Cardiac muscle cell (in vitro differentiated cells and primary cell): ENCODE measurements around the gene ALDH3A1. TPM values are rescaled to one million over a fixed set of nuclear protein-coding genes. Genes with fewer than 3 reads are reported as not detected.

Source experiments
- DNase-seq, 2 donors: peaks; one replicate each; pipeline versions ENCODE4 v3.0.0 to v3.0.0-alpha.2; 2010 to 2017; ENCODE audit warnings: low read depth in 1 of 2, low spot score in 1 of 2
- H3K27ac ChIP-seq: fragments of 200-600 bp; sonication (generic); 2 replicates; pipeline ENCODE4 v1.5.1; 2016
- H3K27me3 ChIP-seq: fragments of 200-600 bp; sonication (generic); 2 replicates; pipeline ENCODE4 v1.6.0; 2016; ENCODE audit warnings: control low read depth
- H3K36me3 ChIP-seq: fragments of 200-600 bp; sonication (generic); 2 replicates; pipeline ENCODE4 v1.5.1; 2016; ENCODE audit warnings: control low read depth
- H3K4me1 ChIP-seq: fragments of 200-600 bp; sonication (generic); 2 replicates; pipeline ENCODE4 v1.8.1; 2017; ENCODE audit warnings: low read depth, mild to moderate bottlenecking, mixed run types
- H3K4me3 ChIP-seq: fragments of 200-600 bp; sonication (generic); 2 replicates; pipeline ENCODE4 v1.5.1; 2016; ENCODE audit warnings: mild to moderate bottlenecking
- H3K9me3 ChIP-seq: fragments of 200-600 bp; sonication (generic); 2 replicates; pipeline ENCODE4 v1.5.1; 2017; ENCODE audit warnings: low read depth, mild to moderate bottlenecking, control low read depth
- CTCF ChIP-seq: IDR thresholded peaks from 2 replicates; pipeline ENCODE4 v1.5.1; 2012; ENCODE audit warnings: low read depth, mild to moderate bottlenecking, low read length
- polyA plus RNA-seq: library from polyadenylated mRNA; unstranded; fragments of >200 nt; fragmentation: Nextera tagmentation; extraction: Ambion mirVana; gene quantifications from 2 replicates; pipeline ENCODE4 v1.2.1, GENCODE V29; 2016
- total RNA-seq: library from RNA; depleted of rRNA; stranded (reverse); fragments of >200 nt; gene quantifications from 2 replicates; pipeline ENCODE4 v1.2.3, GENCODE V29; 2016

Gene ALDH3A1
- total and polyA plus RNA-seq, 2 experiments from 2014 or later: not detected

- H3K36me3 ChIP-seq: no peaks in the 10 kb centered on the region
- no peak overlapping the region for H3K27ac ChIP-seq
- H3K4me3 ChIP-seq: no peak overlapping the region
- no peak for DNase-seq
- H3K27me3 ChIP-seq: peaks cover 3% of the 10 kb centered on the region
- no peaks in the 10 kb centered on the region for H3K4me1 ChIP-seq
- TF ChIP-seq CTCF: no peak
- H3K9me3 ChIP-seq: no peaks in the 10 kb centered on the region
These were observed 6.2 kb downstream of the ALDH3A1 start for GRCh38 chr17:19741832-19742457.

- H3K27ac ChIP-seq: no peak overlapping the region
- H3K9me3 ChIP-seq: no peaks in the 10 kb centered on the region
- H3K4me1 ChIP-seq: no peaks in the 10 kb centered on the region
- no peaks in the 10 kb centered on the region for H3K36me3 ChIP-seq
- H3K27me3 ChIP-seq: peaks cover 3% of the 10 kb centered on the region
- no peak for DNase-seq
- no peak overlapping the region for H3K4me3 ChIP-seq
- TF ChIP-seq CTCF: no peak
These were observed 7.2 kb downstream of the ALDH3A1 start for GRCh38 chr17:19740933-19741332.

- Histone ChIP-seq H3K4me3 (no peak overlapping the region), H3K27ac (no peak overlapping the region), H3K4me1 (no peaks in the 10 kb centered on the region), H3K36me3 (no peaks in the 10 kb centered on the region), H3K27me3 (no peaks in the 10 kb centered on the region), H3K9me3 (no peaks in the 10 kb centered on the region)
- TF ChIP-seq CTCF: no peak
- no peak for DNase-seq
These were observed 8.6 kb downstream of the ALDH3A1 start for GRCh38 chr17:19739241-19740201.

DNA sequence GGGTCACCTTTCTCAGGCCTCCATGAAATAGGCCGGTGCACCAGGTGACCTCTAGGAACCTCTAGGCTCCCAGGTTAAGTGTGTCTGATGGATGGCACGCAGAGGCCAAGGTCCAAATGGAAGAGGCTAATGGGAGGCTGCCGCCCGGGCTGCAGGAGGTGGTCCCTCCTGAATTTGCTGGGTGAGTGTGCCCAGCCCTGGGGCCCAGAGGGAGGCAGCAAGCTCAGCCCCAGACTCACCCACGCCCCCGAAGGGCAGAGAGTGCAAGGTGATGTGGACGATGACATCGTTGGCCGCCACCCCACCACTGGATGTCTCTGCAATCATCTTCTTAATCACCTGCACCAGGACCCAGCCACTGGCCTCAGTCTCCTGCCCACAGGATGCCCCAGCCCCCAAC is 9.3 kb downstream of the ALDH3A1 start:
- no peak overlapping the region for H3K4me3 ChIP-seq
- no peaks in the 10 kb centered on the region for H3K9me3 ChIP-seq
- no peak for DNase-seq
- no peaks in the 10 kb centered on the region for H3K36me3 ChIP-seq
- no peak overlapping the region for H3K27ac ChIP-seq
- TF ChIP-seq CTCF: no peak
- no peaks in the 10 kb centered on the region for H3K27me3 ChIP-seq
- no peaks in the 10 kb centered on the region for H3K4me1 ChIP-seq

GRCh38 chr17:19738073-19738449 is 10.0 kb downstream of the ALDH3A1 start:
- no peaks in the 10 kb centered on the region for H3K9me3 ChIP-seq
- no peak for DNase-seq
- no peaks in the 10 kb centered on the region for H3K36me3 ChIP-seq
- H3K4me1 ChIP-seq: no peaks in the 10 kb centered on the region
- TF ChIP-seq CTCF: no peak
- no peak overlapping the region for H3K4me3 ChIP-seq
- no peaks in the 10 kb centered on the region for H3K27me3 ChIP-seq
- no peak overlapping the region for H3K27ac ChIP-seq
